SK-N-SH treated with all-trans-retinoic acid at 6 μM for 48 hours (cell line): ENCODE data around the gene GPSM1.

ENCODE experiments used
- ARNTL ChIP-seq: fragments of 450-650 bp; formaldehyde crosslinking; IDR thresholded peaks from 2 replicates; pipeline ENCODE4 v1.5.0; 2020; ENCODE audit warnings: low read depth, mild to moderate bottlenecking, moderate library complexity, borderline replicate concordance
- ISL1 ChIP-seq: fragments of 250-450 bp; sonication (Bioruptor Pico); IDR thresholded peaks from 2 replicates; pipeline ENCODE4 v2.1.2; 2022; ENCODE audit warnings: mild to moderate bottlenecking, moderate library complexity
- ZFP30 ChIP-seq: fragments of 450-650 bp; formaldehyde crosslinking; IDR thresholded peaks from 2 replicates; pipeline ENCODE4 v1.5.0; 2022; ENCODE audit warnings: mild to moderate bottlenecking, moderate library complexity
- ZNF8 ChIP-seq: fragments of 450-650 bp; formaldehyde crosslinking; IDR thresholded peaks from 2 replicates; pipeline ENCODE4 v1.5.0; 2020; ENCODE audit warnings: mild to moderate bottlenecking, moderate library complexity
- TF ChIP-seq, protein P1 (sequence below): fragments of 250-450 bp; sonication (Bioruptor Pico); IDR thresholded peaks from 2 replicates; pipeline ENCODE4 v1.5.1; 2020; ENCODE audit warnings: low read depth, mild to moderate bottlenecking, moderate library complexity

DNA sequence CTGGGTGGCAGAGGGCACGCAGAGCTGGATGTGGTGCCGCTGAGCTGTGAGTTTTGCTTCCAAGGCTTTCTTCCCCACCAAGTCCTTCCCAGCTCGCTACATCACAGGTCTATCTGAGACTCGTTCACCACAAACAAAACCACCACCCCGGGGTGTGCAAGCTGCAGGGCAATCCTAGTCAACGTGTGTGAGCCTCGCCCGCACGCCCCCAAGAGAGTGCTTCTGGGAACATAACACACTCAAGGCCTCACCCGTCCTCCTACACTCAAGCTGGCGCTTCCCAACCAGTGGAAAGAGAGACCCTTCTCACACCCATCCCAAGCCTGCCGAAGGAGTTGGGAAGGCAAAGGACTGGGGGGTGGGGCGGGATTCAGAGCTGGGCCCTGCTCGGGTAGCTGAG, 62.1 kb downstream of the GPSM1 start:
- TF ChIP-seq, protein P1, sequence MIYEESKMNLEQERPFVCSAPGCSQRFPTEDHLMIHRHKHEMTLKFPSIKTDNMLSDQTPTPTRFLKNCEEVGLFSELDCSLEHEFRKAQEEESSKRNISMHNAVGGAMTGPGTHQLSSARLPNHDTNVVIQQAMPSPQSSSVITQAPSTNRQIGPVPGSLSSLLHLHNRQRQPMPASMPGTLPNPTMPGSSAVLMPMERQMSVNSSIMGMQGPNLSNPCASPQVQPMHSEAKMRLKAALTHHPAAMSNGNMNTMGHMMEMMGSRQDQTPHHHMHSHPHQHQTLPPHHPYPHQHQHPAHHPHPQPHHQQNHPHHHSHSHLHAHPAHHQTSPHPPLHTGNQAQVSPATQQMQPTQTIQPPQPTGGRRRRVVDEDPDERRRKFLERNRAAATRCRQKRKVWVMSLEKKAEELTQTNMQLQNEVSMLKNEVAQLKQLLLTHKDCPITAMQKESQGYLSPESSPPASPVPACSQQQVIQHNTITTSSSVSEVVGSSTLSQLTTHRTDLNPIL (CRISPR knock-in tag): no peak
- TF ChIP-seq ZNF8 (CRISPR knock-in tag): no peak
- TF ChIP-seq ZFP30 (CRISPR knock-in tag): no peak
- no peak for TF ChIP-seq ISL1 (CRISPR knock-in tag)
- TF ChIP-seq ARNTL (CRISPR knock-in tag): no peak
